WERI-Rb-1 (cell line): ENCODE results near the gene GABBR2.
"Not testable (repeated sequence)": the region's sequence is repeated elsewhere in the genome, so short reads cannot be mapped to it uniquely, and the experiment has no call there.

Experiments
- DNase-seq: peaks from one replicate; pipeline ENCODE4 v3.0.0-alpha.2; 2020
- H3K27ac ChIP-seq: fragments of 250-450 bp; sonication (Bioruptor Pico); 2 replicates; pipeline ENCODE4 v1.5.1; 2020; ENCODE audit warnings: mild to moderate bottlenecking, moderate library complexity
- H3K27me3 ChIP-seq: fragments of 250-450 bp; sonication (Bioruptor Pico); 2 replicates; pipeline ENCODE4 v1.5.1; 2021; ENCODE audit warnings: mild to moderate bottlenecking, low read depth, moderate library complexity; ENCODE audit not compliant: insufficient read depth, severe bottlenecking
- H3K36me3 ChIP-seq: fragments of 250-450 bp; sonication (Bioruptor Pico); 2 replicates; pipeline ENCODE4 v1.5.1; 2020; ENCODE audit warnings: mild to moderate bottlenecking, moderate library complexity
- H3K4me3 ChIP-seq: 2 replicates; pipeline ENCODE4 v1.5.1; 2011; ENCODE audit warnings: low read depth, mild to moderate bottlenecking, control low read depth, low read length
- H3K9me3 ChIP-seq: fragments of 250-450 bp; sonication (Bioruptor Pico); 2 replicates; pipeline ENCODE4 v1.5.1; 2021; ENCODE audit warnings: mild to moderate bottlenecking, moderate library complexity; ENCODE audit not compliant: severe bottlenecking
- CTCF ChIP-seq: IDR thresholded peaks from 2 replicates; pipeline ENCODE4 v1.5.1; 2011; ENCODE audit warnings: low read depth, mild to moderate bottlenecking, control low read depth, inconsistent platforms, low read length

Gene GABBR2

DNA sequence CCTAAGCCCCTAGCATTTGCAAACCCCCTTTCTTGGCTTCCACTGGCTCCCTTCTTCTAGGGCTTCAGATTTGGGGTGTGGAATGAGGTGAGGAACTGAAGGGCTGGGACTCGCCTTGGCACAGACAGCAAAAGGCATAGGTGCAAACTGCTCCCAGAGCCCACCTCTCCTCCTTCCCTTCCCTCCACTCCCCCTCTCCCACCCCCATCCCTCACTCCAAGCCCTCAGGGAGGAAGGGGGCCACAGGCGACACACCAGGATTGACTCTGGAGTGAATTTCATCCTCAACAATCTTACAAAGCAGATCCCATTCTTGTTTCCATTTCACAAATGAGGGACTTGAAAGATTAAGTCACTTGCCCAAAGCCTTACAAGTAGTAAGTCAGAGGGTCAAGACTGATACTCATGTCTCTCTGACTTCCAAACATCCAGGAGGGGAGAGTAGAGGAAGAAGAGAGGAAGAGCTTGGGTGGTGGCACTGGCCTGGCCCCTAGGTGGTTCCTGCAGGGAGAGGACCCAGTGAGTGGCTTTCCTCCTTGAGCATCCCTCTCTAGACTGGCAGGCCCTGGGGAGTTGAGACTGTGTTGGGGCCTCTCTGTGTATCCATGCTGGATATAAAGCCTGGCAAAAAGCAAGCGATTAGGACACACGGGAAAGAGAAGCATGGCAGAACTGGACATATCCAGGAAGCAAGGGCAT, 193.1 kb downstream of the GABBR2 start:
- Histone ChIP-seq H3K4me3 (no peak overlapping the region), H3K36me3 (no peaks in the 10 kb centered on the region; the same call in 1 of the 2 replicates), H3K27ac (no peak overlapping the region), H3K9me3 (no peaks in the 10 kb centered on the region), H3K27me3 (no peaks in the 10 kb centered on the region)
- no peak for DNase-seq
- no peak for TF ChIP-seq CTCF

GRCh38 chr9:98514841-98515240, 193.9 kb downstream of the GABBR2 start:
- no peak for TF ChIP-seq CTCF
- H3K4me3 ChIP-seq: no peak overlapping the region

DNA sequence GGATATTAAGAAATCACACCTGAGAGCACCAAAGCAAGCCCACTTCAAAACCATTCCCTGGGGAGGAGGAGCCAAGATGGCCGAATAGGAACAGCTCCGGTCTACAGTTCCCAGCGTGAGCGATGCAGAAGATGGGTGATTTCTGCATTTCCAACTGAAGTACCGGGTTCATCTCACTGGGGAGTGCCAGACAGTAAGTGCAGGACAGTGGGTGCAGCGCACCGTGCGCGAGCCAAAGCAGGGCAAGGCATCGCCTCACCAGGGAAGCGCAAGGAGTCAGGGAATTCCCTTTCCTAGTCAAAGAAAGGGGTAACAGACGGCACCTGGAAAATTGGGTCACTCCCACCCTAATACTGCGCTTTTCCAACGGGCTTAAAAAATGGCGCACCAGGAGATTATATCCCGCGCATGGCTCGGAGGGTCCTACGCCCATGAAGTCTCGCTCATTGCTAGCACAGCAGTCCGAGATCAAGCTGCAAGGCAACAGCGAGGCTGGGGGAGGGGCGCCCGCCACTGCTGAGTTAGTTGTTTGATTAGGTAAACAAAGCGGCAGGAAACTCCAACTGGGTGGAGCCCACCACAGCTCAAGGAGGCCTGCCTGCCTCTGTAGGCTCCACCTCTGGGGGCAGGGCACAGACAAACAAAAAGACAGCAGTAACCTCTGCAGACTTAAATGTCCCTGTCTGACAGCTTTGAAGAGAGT, 200.4 kb downstream of the GABBR2 start:
- H3K27ac ChIP-seq, H3K27me3 ChIP-seq, DNase-seq, H3K4me3 ChIP-seq, H3K9me3 ChIP-seq, H3K36me3 ChIP-seq: not testable (repeated sequence)

More at GRCh38 chr9:98514841-98515240, 193.9 kb downstream of the GABBR2 start:
- no peak overlapping the region for H3K27ac ChIP-seq
- no peaks in the 10 kb centered on the region for H3K27me3 ChIP-seq
- no peaks in the 10 kb centered on the region; the same call in 1 of the 2 replicates for H3K36me3 ChIP-seq
- H3K9me3 ChIP-seq: no peaks in the 10 kb centered on the region
- DNase-seq: no peak

- Histone ChIP-seq H3K4me3 (no peak overlapping the region), H3K36me3 (peaks cover 6% of the 10 kb centered on the region), H3K9me3 (no peaks in the 10 kb centered on the region), H3K27me3 (no peaks in the 10 kb centered on the region), H3K27ac (no peak overlapping the region)
- no peak for DNase-seq
- no peak for TF ChIP-seq CTCF
Observed at GRCh38 chr9:98506422-98507054, 202.2 kb downstream of the GABBR2 start.

DNA sequence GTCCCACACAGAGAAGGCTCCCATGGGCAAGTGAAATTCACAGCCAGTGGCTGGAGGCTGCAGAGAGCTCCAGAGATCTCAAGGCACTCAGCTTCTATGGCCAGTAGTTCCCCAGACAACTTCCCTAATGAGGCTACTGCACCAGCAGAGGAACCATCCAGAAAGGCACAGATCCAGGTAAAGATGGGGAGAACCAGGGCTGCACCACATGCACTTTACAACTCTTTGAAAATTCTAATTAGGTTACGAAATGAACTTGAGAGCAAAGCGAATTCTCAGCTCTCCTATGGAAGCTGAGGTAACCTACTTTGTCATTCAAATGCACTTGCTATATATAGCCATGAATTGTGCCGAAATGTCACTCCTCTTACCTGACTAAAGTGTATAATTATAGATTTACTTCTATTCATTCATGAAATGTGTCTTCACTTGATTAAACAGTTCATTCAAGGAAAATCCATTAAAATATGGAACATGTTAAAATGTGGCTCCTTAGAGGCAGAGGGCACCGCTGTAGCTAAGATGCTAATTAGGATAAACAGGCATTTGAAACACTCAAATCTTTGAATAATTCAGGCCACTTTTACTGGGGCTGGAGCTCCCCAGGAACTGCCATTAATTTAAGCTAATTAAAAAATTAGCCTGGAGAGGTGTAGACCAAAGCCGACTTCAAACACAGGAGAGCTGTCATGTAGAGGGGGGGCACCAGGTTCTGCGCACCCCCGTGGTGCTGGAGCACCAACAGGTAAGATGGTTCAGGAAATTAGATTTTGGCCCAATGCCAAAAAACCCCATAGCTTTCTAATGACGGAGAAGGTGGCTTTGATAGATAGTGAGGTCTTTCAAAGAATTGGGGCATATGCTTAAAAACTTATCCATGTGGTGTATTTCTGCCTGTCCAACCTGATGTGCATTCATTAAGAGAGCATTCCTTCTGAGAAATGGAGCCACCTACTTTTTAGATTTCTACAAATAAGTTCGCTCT, 204.1 kb downstream of the GABBR2 start:
- Histone ChIP-seq H3K36me3 (peaks cover 9% of the 10 kb centered on the region), H3K27ac (no peak overlapping the region), H3K27me3 (no peaks in the 10 kb centered on the region), H3K4me3 (no peak overlapping the region), H3K9me3 (no peaks in the 10 kb centered on the region)
- no peak for TF ChIP-seq CTCF
- no peak for DNase-seq
